ENCODE measurements around the gene ZC3H12C. TPM values are rescaled to one million over a fixed set of nuclear protein-coding genes. Genes with fewer than 3 reads are reported as not detected.
"Not testable (repeated sequence)": the region's sequence is repeated elsewhere in the genome, so short reads cannot be mapped to it uniquely, and the experiment has no call there.

ZC3H12C gene
- total RNA-seq, 2 donors from 2014 or later, result 13.6 to 24.8 TPM

DNA sequence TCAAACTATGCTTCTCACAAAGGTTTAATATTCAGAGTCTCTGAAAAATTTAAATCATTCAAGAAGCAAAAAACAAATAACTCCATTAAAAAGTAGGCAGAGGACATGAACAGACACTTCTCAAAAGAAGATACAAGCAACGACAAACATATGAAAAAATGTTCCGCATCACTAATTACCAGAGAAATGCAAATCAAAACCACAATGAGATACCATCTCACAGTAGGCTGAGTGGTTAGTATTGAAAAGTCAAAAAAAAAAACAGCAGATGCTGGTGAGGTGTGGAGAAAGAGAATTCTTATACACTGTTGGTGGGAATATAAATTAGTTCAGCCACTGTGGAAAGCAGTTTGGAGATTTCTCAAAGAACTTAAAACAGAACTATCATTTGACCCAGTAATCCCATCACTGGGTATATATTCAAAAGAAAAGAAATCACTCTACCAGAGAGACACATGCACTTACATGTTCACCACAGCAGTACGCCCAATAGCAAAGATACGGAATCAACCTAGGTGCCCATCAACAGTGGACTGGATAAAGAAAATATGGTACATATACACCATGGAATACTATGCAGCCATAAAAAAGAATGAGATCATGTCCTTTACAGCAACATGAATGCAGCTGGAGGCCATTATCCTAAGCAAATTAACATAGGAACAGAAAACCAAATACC, 99.6 kb downstream of the ZC3H12C start:
- intact Hi-C loops (cut with DNase I); DNase-seq (ENCODE audit: low spot score): not testable (repeated sequence)

DNA sequence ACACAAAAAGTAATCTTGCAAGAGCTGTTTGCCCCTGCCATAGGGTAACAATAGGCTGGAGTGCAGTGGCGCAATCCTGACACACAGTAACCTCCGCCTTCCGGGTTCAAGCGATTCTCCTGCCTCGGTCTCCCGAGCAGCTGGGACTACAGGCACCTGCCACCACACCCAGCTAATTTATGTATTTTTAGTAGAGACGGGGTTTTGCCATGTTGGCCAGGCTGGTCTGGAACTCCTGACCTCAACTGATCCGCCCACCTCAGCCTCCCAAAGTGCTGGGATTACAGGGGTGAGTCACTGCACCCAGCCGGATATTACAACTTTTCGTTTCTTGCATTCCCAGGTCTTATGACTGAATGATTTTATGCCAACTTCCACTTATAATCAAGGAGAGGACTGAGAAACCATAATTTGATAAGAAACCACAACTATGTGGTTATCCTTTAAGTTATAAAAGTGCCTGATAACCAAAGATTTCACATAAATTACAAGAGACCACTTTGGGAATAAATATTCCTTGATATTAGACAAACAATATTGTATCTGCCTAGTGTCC, 101.1 kb downstream of the ZC3H12C start:
- DNase-seq (ENCODE audit: low spot score), result peak; percentile 54
- intact Hi-C loops (cut with DNase I), result not testable (repeated sequence)

DNA sequence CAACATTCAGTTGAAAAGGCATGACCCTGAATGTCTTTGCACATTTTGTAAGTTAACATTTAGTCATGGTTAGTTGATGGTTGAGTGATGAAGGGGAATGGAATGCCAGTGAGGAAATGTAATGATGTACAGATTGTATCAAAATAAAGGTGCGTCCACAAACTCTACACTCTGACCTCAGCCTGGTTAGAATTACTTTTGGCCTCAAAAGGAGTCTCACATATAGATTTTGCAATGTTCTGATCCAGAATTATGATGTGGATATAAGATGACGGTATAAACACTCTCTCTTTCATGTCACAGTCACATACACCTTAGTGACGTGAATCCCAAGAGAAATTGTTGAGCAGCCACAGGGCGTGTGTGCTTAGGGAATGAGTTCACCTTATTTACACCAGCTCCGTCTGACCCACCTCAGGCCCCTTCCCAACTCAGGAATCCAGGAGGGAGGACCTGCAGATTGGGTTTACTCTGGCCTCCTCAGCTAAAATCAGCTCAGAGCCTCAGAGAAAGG, 103.1 kb downstream of the ZC3H12C start:
- intact Hi-C loops (cut with DNase I), result no loop called here
- DNase-seq (ENCODE audit: low spot score), result no peak

DNA sequence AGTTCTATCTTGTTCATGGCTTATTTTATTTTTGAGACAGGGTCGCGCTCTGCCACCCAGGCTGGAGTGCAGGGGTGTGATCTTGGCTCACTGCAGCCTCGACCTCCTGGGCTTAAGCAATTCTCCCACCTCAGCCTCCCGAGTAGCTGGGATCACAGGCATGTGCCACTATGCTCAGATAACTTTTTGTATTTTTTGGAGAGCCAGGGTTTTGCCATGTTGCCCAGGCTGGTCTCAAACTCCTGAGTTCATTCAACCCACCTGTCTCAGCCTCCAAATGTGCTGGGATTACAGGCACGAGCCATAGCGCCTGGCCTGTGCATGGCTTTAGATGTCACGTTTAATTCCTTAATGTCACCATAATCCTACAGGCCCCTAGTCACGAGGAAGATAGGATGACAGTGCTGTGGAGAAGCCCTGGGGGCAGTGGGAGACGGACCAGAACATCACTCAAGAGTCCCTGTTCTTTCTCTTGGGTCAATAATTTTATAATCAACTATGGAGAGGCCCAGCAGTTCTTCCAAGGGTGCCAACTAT, 103.8 kb downstream of the ZC3H12C start:
- DNase-seq (ENCODE audit: low spot score), result no peak
- intact Hi-C loops (cut with DNase I), result no loop called here

DNA sequence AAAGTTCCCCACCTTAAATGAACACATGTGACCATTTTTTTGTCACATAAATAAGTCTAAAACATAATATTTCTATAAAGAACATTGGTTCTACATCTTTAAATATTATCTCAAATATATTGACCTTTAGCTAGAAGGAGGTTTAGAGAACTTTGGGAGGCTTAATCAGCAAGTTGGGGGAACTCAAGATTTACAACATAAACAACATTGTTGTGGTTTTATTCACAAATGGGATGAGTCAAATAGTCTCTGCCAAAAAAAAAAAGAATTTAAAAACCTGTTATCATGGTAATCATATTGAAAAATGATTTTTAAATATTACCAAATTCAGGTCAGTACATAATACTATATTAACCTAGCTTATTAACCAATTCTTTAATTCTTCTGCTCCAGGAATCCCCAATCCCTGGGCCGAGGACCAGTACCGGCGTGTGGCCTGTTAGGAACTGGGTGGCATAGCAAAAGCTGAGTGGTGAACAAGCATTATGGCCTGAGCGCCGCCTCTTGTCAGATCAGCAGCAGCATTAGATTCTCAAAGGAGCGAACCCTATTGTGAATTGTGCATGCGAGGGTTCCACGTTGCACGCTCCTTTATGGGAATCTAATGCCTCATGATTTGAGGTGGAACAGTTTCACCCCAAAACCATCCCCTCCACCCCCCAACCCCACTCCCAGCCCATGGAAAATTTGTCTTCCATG, 105.0 kb downstream of the ZC3H12C start:
- intact Hi-C loops (cut with DNase I), result no loop called here
- no peak for DNase-seq (ENCODE audit: low spot score)

DNA sequence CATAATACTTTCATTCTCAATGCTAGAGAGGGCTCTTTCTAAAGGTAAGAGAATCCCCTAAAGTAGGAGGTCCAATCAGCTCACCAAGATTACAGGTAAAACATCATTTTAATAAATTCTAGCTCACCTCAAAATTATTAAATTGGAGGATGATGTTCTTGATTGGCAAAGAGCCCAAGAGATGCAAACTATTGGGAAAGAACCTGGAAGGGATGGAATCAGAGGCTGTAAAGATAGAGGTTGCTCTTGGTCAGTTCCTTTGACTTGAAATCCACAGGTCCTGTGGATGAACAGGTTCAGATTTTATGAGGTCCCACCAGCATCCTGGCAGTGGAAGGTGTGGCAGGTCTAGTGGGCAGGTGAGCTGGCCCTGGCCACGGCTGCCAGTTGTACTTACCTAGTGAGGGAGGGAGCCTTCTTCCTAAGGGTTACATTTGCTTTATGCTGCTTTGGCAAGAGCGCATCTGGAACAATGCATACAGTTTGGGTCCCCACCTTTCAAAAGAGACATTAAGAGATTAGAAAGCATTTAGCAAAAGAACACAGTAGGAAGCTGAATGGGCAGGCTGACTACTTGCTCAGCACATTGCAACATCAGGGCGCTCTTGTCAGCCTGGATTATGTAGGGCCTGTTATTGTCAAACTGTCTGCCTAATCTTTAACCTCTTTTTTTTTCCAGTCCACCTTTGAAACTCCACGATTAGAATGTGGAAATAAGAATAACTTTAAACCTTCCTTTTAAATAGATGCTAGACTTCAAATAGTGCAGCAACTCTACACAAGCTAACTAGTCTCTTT, 106.2 kb downstream of the ZC3H12C start:
- intact Hi-C loops (cut with DNase I), result no loop called here
- DNase-seq (ENCODE audit: low spot score), result no peak

DNA sequence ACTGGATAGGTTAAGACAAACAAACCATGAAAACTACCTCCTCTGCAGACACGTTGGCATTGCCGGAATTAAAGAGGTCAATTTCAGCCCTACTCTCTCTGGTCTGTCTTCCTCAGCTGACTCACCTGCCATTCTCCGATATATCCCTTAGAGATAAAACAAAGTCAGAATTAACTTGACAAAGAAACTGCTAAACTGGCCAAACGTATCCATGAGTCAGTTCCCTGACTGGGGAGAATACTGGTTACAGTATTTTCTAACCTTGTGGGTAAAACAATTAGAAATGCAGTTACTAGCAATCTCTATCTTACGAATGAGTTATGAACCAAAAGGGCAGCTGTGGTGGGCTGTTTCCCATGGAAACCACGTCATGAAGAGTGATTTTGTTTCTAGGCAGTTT, 107.0 kb downstream of the ZC3H12C start:
- intact Hi-C loops (cut with DNase I), result loop anchor here (5.0 to 10.0 kb wide), 2 partner anchors 177 to 235 kb away; no protein-coding TSS in a partner anchor
- DNase-seq (ENCODE audit: low spot score), result no peak

DNA sequence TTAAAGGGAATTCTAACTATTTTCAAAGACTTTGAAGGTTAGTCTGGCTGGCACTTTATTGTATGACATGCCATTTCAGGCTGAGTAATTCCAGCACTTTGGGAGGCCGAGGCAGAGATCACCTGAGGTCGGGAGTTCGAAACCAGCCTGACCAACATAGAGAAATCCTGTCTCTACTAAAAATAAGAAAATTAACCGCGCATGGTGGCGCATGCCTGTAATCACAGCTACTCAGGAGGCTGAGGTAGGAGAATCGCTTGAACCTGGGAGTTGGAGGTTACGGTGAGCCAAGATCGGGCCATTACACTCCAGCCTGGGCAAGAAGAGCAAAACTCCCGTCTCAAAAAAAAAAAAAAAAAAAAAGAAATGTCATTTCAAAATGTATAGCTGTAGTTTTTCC, 107.6 kb downstream of the ZC3H12C start:
- DNase-seq (ENCODE audit: low spot score), result no peak
- intact Hi-C loops (cut with DNase I), result loop anchor here (5.0 to 10.0 kb wide), 2 partner anchors 176 to 234 kb away; no protein-coding TSS in a partner anchor

DNA sequence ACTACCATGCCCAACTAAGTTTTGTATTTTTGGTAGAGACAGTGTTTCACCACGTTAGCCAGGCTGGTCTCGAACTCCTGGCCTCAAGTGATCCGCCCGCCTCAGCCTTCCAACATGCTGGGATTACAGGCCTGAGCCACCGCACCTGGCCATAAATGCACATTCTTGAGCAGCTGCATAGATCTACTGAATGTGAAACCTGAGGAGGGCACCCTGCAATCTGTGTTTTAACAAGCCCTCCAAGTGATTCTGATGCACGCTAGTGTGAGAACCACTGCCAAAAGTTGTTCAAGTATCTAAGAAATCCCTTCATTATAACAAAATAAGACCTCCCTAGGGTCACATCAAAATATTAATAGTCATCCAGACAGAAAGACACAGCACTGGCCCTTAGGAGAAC, 113.9 kb downstream of the ZC3H12C start:
- intact Hi-C loops (cut with DNase I), result loop anchor here in 1 of 2 donors (10.0 kb wide), 1 partner anchor 228 kb away; no protein-coding TSS in a partner anchor

DNA sequence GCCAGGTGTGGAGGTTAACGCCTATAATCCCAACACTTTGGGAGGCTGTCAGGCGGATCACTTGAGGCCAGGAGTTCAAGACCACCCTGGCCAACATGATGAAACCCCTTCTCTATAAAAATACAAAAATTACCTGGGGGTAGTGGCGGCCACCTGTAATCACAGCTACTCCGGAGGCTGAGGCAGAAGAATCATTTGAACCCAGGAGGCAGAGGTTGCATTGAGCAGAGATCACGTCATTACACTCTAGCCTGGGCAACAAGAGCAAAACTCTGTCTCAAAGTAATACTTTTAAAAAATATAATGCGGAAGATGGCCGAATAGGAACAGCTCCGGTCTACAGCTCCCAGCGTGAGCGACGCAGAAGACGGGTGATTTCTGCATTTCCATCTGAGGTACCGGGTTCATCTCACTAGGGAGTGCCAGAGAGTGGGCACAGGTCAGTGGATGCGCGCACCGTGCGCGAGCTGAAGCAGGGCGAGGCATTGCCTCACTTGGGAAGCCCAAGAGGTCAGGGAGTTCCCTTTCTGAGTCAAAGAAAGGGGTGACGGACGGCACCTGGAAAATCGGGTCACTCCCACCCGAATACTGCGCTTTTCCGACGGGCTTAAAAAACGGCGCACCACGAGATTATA, 115.6 kb downstream of the ZC3H12C start:
- intact Hi-C loops (cut with DNase I), result loop anchor here in 1 of 2 donors (10.0 kb wide), 1 partner anchor 226 kb away; no protein-coding TSS in a partner anchor

More for the DNA sequence above, 113.9 kb downstream of the ZC3H12C start:
- DNase-seq (ENCODE audit: low spot score), result peak; percentile 59

DNA sequence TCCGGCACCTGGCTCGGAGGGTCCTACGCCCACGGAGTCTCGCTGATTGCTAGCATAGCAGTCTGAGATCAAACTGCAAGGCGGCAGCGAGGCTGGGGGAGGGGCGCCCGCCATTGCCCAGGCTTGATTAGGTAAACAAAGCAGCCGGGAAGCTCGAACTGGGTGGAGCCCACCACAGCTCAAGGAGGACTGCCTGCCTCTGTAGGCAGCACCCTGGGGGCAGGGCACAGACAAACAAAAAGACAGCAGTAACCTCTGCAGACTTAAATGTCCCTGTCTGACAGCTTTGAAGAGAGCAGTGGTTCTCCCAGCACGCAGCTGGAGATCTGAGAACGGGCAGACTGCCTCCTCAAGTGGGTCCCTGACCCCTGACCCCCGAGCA, 116.1 kb downstream of the ZC3H12C start:
- not testable (repeated sequence) for DNase-seq (ENCODE audit: low spot score)
- intact Hi-C loops (cut with DNase I), result loop anchor here in 1 of 2 donors (10.0 kb wide), 1 partner anchor 225 kb away; no protein-coding TSS in a partner anchor

More for the DNA sequence above, 115.6 kb downstream of the ZC3H12C start:
- peak; percentile 69 for DNase-seq (ENCODE audit: low spot score)

DNA sequence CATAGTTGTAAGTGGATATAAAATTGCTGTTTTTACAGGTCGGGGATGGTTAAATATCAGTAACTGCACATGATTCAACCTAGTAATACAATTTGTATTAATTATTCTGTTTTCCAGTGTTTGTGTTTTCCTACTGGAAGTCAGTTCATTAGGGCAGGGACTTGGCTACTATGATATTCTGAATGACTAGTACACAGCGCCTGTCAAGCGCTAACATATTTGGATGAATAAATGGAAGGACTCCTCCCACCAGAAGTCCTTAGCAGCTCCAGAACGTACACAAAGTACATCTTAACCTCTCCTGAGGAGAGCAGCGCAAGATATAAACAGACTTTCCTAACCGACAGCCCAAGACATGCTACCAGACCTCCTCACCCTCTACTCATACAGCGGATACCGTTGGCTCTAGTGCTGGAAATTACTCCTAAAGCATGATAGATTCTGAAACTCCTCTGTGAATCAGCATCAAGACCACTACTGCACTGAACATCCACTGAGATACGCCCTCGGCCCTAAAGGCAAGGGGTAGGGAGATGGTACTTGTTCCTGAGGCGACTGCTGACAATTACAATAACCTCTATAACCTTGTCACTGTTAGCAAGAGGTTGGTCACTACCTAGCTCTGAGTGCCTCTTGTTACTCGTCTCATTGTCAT, 124.2 kb downstream of the ZC3H12C start:
- DNase-seq (ENCODE audit: low spot score), result no peak
- intact Hi-C loops (cut with DNase I), result no loop called here

DNA sequence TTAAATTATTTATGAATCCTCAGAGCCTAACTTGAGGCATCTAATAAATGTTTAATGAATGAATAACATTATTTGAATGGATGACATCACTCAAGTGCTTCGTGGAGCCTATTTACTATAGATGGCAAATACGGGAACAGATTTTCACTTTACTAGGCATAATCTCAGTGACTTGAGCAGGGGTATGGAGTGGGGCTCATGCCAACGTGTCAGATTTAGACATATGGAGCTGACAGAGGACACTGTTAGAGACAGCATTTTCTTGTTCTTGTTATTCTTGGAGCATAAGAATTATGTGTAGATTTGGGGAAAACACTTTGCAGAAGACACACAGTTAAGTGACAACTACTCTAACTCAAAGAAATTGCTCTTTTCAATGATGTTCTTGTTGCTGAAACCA, 124.7 kb downstream of the ZC3H12C start:
- intact Hi-C loops (cut with DNase I), result no loop called here
- DNase-seq (ENCODE audit: low spot score), result no peak

DNA sequence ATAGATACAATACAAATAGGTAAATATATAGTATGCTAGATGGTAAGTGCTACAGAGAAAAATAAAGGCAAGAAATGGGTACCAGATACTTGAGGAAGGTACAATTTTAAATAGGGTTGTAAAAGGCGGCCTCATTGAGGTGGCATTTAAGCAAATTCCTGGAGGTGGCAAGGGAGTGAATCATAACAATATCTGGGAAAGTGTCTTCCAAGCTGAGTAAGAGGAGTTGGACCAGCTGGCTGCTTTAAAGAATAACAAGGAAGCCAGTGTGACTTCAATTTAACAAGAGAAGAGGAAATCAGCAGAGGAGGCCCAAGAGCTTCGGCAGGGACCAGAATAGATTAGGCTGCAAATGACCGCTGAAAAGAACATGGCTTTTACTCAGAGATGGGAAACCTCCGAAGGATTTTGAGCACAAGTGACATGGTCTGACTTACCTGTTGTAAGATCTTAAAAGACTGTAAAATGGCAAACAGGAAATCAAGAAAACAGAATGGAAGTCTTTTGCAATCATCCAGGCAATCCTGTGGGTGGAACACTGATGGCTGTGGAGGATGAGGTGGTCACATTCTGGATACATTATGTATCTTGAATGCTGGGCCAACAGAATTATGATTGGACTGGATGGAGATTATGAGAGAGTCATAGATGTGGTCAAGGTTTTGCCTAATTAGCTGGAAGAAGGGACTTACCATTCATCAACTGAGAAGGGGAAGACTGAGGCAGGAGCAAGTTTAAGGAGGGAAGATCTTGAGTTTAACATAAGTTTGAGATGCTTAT, 126.0 kb downstream of the ZC3H12C start:
- intact Hi-C loops (cut with DNase I), result no loop called here
- no peak for DNase-seq (ENCODE audit: low spot score)
